ENCODE data around the gene GNL1.
"Not testable (repeated sequence)": the region's sequence is repeated elsewhere in the genome, so short reads cannot be mapped to it uniquely, and the experiment has no call there.

The GNL1 gene

GRCh38 chr6:30556066-30556905, at the start of gene GNL1:
GNL1 (minus strand) TSS chr6:30556489; CDS start chr6:30556203, 286 bp downstream.
- peak; percentile 73 for DNase-seq

GRCh38 chr6:30603961-30604360, 47.7 kb upstream of the GNL1 start:
- DNase-seq = no peak

- DNase-seq = no peak
These were observed 45.7 kb upstream of the GNL1 start for GRCh38 chr6:30601815-30602641.

- no peak for DNase-seq
These were observed 45.1 kb upstream of the GNL1 start for GRCh38 chr6:30601436-30601814.

- no peak for DNase-seq
These were observed 44.2 kb upstream of the GNL1 start for GRCh38 chr6:30600451-30600961.

- no peak for DNase-seq
These were observed 43.5 kb upstream of the GNL1 start for GRCh38 chr6:30599625-30600324.

- DNase-seq = no peak
These were observed 42.8 kb upstream of the GNL1 start for GRCh38 chr6:30598912-30599624.

- DNase-seq = not testable (repeated sequence)
These were observed 41.2 kb upstream of the GNL1 start for GRCh38 chr6:30597315-30598144.

- no peak for DNase-seq
These were observed 36.0 kb upstream of the GNL1 start for GRCh38 chr6:30592287-30592686.

GRCh38 chr6:30591008-30591407, 34.7 kb upstream of the GNL1 start:
- no peak for DNase-seq

GRCh38 chr6:30590509-30590908, 34.2 kb upstream of the GNL1 start:
- no peak for DNase-seq

GRCh38 chr6:30589754-30590358, 33.6 kb upstream of the GNL1 start:
- no peak for DNase-seq

GRCh38 chr6:30583921-30584320, 27.6 kb upstream of the GNL1 start:
- no peak for DNase-seq

GRCh38 chr6:30578051-30578450, 21.8 kb upstream of the GNL1 start:
- no peak for DNase-seq

GRCh38 chr6:30573113-30573512, 16.8 kb upstream of the GNL1 start:
- no peak for DNase-seq

GRCh38 chr6:30572148-30572547, 15.9 kb upstream of the GNL1 start:
- DNase-seq = no peak

GRCh38 chr6:30571762-30572082, 15.4 kb upstream of the GNL1 start:
- DNase-seq = no peak

- peak; percentile 97 for DNase-seq
These were observed 14.9 kb upstream of the GNL1 start, which contains the start of gene ABCF1 for GRCh38 chr6:30571075-30571761. ABCF1 (plus strand) TSS chr6:30571442; CDS start chr6:30571488, 46 bp downstream.

GRCh38 chr6:30570740-30571074, 14.4 kb upstream of the GNL1 start:
- no peak for DNase-seq

- DNase-seq = no peak
These were observed 14.0 kb upstream of the GNL1 start for GRCh38 chr6:30570263-30570662.

- DNase-seq = no peak
These were observed 12.0 kb upstream of the GNL1 start for GRCh38 chr6:30568245-30568644.

All from cortex of kidney (tissue), 1 donor.